Epidermal melanocyte (primary cell): ENCODE data around the gene OSBPL2.

ENCODE experiments used
- DNase-seq: peaks from one replicate; pipeline ENCODE4 v3.0.0; 2011; ENCODE audit warnings: low spot score; ENCODE audit not compliant: insufficient read length

The OSBPL2 gene

DNA sequence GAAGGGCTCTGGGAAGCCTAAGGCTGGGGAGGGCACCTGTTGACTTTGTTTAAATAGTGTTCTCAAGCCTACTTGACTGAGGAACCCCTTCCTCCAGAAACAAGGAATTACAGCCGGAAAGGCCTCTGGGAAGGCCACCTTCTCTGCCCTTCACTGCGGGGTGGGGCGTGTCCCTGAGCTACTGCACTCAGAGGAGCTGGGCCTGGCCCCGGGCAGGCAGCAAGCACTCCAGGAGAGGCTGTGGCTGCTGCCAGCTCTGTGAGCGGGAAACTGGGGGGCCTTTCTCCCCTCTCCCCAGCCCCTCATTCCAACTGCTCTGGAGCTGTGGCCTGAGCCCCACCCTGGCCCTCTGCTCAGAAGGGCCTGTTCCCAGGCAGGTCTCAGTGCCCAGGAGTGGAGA is 4.0 kb upstream of the OSBPL2 start:
- no peak for DNase-seq

DNA sequence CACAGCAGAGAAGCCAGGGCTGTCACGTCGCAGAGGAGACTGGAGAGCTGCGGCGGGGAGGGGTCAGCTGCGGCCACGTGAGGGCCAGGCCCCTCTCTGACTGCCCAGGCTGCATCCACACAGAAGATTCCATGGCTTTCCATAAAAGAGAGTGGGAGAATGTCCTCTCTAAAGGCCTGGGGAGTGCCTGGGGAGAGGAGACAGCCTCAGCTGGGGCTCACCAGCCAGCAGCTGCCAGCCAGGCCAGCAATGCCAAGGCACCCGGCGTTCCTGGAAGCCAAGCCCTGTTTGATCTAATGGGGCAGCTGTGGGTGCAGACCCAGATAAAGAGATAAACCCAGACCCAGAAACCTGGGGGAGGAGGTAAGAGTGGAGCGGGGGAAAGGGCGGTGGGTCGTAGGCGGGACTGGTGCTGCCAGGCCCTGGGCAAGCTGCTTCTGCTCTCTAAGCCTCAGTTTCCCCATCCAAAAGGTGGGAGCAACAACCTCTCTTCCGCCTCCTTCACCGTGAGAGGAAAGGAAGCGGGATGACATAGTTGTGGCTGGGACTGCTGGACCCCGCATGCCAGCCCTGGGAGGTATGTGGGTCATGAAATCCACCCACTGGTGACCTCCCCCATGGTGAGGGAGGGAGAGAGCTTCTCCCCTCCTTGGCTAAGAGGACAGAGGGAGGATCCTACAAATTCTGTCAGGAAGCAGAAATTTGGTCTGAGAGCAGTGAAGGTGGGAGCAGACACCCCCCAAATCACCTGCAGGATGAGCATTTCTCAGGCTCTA is 3.1 kb upstream of the OSBPL2 start:
- DNase-seq, result no peak

DNA sequence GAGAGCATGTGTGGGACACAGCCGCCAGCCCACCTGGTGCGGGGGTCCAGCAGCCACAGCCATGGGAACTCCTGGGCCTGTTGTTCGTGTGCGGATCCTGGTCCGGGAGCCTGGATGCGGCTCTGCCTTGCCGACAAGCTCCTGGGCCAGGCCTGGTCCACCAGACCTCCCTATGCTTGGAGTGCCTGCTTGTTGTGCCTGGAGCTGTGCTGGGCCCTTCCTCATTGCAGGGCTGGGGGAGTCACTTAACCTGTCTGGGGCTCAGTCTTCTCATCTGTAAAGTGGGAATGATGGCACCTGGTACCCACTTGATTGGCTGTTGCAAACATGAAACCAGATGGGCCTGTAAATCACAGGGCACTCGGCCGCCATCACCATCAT is 2.6 kb upstream of the OSBPL2 start:
- DNase-seq, result no peak

DNA sequence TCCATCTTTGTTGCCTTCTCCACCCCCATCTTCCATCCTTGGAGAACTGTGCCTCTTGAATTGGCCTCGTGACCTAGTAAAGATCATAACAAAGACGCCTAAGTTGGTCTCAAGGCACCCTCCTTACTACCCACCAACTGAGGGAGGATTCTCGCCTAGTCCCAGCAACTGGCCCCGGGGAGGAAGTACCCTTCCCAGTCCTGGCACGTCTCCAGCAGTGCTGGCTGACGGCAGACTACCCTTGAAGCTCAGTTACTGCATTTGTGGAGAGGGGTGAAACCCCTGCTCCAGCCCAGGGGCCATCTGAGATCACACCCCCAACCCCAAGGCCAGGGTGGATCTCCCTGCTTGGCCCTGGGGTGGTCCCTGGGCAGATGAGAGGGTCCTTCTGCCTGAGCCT is 2.1 kb upstream of the OSBPL2 start:
- DNase-seq, result no peak

DNA sequence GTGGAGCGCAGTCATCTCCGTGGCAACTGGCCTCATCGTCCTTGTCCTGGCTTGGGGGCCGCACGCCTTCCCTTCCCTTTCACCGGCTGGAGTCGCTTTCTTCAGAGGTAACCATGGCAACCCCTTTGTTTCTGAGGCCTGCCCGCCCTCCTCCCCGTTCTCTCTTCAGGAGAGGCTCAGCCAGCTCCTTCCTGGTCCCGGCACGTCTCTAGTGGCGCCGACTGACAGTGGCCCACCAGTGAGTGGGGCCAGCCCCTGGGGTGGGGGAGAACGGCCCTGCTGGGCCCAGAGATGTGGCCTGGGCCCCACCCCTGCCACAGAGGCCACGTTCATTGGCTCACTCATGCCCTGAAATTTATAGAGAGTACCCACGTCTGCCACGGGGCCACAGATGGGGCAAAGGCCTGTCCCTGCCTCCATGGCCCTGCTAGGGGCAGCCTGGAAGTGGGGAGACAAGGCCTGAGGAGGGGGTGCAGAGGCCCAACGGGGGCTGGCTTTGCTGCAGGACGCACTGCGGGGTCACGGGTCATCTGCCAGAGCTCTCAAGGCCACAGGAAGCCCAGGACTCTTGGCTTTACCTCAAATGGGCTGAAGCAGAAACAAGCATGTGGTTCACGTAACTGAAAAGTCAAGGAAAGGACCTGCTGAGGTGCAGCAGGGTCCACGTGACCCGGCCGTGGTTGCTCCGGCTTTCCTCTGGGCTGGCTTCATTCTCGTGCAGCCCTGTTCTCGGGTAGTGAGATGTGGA is 1.4 kb upstream of the OSBPL2 start:
- no peak for DNase-seq

DNA sequence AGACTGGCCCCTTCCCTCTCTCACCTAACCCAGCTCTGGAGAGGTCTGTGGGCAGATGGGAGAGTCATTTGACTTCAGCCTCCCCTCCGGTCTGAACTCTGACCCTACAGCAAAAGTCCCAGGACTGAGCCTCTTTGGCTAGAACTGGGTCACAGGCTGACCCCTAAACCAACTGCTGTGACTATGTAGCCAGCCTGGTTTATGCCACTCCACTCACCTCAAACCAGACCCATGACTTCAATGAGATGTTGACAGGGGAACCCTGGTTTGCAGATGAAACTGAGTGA is 864 bp upstream of the OSBPL2 start:
- DNase-seq, result no peak

DNA sequence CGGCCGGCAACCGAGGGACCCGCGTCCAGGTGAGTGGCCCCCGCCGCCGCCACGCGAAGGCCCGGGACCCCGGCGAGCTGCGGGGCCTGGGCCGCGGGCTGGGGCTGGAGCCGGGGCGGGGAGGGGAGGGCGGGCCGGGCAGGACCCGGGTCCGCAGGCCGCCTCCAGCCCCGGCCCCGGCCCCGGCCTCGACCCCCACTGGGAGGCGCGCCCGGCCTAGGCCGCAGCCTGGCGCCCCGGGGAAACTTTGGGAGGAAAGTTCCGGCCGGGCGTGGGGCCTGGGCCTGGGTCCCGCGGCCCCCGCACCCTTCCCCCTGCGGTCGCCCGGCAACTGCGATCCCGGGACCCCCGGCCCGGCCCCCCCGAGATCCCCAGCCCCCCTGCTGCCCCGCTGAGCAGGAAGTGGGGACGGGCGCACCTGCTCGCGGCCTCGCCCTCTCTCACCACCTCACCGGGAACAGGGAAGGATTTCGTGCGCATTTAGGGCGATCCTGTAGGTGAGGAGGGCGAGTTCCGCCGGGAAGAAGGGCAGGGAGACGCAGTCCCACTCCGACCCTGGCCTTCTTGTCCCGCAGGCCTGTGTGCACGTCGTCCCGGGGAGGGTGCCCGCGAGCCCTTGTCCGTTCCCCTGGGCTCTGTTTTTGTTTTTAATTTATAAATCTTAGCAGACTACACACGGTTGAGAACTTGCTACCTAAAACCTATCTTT is 402 bp downstream of the OSBPL2 start:
- no peak for DNase-seq

DNA sequence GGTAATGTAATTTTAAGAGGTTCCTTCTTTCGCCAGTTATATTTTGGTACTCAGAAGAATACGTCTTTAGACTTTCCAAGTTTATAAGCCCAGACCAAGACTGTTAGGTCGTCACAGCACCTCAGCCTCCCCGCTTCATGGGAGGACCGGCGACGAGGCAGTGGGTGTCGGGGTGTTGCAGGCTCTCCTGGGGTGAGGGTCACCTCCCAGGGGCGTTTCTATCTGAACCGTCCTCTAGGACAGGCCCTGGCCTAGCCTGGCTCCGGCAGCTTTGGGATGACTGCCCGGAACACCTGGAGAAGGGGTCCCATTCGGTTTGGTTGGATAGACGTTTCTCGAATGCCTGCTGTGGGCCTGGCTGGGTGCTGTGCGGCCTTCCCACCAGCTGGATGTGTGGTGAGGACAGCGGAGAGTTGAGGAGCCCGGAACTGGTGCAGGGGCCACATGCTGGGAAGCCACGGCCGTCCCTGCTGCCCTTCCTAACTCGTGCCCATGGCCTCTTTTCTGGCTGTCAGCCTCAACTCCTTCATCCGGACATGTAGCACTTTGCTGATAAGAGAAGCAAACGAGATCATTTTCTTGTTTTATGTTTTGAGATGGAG is 1.1 kb downstream of the OSBPL2 start:
- DNase-seq, result no peak

DNA sequence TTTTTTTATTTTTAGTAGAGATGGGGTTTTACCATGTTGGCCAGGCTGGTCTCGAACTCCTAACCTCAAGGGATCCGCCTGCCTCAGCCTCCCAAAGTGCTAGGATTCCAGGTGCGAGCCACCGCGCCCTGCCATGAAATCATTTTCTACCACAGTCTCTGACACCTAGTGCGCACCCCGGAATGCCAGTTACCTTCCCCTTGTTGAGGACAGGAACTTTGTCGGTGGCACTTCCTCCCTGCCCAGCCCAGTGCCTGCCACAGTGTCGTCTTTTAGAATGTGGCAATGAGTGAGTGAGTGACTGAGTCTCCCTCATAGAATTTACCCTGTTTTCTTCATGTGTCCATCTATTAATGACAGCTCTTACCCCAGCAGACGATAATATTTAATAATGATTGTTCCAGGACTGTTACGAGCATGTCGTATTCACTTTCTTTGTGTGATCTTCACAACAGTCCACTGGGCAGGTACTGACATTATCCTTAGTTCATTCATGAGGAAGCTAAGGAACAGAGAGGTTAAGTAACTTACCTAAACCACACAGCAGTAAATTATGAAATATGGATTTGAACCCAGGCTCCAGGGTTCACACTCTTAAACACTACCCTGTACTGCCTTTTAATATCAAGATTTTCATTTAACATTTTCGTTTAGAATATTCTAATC is 1.8 kb downstream of the OSBPL2 start:
- DNase-seq, result no peak

DNA sequence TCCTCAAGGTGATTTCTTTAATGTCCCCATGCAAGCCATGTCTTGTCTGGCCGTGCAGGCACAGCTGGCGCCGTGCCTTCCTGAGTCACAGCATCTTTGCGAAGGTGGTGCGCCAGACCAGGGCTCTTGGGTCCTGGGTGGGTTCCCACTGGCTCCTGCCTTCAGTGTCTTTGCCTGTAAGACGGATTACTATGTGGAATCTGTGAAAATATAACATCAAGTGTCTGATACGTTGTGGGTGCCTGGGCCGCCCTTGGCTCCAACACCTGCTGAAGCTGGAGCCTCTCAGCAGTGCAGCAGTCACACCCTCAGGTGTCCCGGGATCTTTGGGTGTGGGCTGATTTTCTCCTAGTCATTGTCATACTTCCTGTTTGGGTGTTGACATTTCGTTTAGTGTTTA is 3.2 kb downstream of the OSBPL2 start:
- no peak for DNase-seq

DNA sequence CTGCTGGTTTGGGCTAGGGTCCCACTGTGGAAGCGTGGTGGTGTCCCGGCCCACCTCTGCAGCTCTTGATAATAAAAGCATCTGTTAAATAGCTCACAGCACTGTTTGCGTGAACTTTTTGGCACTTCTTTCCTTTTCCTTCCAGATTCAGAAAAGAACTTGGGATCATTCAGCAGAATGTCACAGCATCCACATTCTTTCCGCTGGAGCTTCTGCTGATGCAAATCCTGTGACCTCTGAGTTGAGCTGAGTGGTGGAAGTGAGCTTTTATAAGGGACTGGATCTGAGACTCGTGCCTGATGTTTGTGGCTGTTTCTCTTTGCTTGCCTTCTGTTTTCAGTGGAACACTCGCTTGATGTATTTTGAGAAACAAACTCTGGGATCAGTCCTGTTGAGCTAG is 3.9 kb downstream of the OSBPL2 start:
- no peak for DNase-seq

DNA sequence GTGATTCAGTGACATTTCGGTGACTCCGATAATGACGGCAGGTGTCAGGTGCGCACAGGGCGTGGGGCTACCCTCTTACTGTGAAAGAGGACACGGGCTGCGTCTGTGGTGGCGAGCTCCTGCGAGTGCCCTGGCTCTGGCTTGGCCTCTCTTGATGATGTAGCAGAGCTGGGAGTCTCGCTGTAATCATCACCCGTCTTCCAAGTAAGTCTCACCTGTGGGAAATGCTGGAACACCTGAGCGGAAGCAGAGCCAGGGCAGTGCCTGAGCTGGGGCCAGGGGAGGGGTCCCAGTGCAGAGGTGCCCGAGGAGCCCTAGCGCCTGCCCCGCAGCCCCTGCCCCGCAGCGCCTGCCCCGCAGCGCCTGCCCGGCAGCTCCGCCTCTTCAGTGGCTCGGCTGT is 4.8 kb downstream of the OSBPL2 start:
- no peak for DNase-seq

DNA sequence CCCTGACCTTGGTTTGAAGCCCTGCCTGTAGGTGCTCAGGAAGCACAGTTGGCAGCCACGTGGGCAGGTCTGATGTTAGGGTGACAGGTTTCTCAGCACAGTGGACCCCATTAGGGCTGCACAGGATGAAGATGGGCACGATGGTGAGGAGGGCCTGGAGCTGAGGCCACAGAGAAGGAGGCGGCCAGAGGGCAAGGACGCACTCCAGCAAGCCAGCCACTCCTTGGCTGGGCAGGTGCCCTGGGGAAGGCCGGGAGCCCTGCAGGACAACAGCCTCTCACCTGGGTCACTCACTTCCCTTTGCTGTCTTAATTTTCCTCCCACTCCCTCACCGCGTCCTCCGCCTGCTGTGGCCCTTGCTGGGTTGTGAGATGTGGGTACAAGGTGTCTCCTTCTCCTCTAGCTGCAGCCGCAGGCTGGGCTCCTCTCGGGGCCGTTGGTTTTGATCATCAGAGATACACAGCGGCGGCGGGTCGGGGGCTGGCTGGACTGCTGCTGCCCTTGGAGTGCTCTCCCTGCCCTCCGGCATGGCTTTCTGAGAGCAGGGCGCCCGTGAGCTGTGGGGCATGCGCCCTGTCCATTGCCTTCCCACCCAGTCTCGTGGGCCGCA is 5.7 kb downstream of the OSBPL2 start:
- no peak for DNase-seq

DNA sequence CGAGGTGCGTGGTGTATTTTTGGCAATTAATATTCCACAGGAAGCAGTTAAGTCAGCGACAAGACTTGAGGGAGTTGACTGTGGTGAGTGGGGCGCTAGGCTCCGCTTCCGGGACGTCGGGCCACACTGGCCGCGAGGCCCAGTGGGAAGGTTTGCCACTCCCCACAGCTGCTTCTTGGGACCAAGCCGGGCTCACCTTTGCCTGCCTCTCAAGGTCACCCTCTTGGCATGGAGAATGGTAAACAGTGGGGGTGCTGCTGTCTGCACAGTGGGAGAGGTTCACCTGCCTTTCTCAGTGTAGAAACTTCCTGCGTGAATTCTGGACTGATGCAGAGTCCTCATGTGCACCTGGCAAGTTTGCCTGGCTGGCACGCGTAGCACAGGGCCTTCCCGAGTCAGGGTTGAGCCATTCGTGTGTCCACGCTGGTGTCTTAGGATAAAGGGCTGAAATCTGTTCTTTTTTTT is 6.4 kb downstream of the OSBPL2 start:
- DNase-seq, result no peak

DNA sequence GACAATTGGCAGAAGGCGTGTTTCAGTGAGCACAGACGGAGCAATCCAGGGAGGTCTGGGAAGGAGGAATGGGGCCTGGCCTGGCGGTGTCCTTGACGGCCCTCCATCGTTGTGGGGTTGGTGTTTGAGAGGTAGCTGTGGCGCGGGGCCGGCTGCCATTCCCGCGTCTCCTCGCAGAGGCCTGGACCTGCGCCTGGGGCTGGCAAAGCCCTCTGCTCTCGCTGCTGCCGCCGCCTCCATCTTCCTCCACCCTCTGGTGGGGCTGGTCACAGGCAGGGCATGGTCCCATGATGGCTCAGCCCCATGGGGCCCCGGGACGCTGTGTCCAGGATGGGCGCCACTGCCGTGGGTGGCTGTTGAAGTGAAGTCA is 7.6 kb downstream of the OSBPL2 start:
- no peak for DNase-seq

DNA sequence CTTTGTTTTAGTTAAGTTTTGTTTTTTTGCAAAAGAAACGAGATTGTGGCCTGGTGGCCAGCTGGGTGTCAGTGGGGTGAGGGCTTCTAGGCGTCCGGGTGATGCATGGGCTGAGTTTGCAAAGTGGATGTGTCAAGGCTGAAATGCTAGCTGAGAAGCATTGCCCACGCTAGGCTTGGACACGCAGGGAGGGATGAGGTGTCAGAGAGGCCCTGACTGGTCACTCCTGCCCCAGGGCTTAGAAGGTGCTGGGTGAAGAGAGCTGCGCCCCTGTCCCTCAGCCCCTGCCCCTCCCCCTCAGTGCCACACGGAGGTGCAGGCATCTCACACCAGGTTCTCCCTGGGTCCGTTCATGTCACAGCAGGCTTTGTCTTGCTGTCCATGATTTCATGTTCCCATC is 8.1 kb downstream of the OSBPL2 start:
- DNase-seq, result no peak

DNA sequence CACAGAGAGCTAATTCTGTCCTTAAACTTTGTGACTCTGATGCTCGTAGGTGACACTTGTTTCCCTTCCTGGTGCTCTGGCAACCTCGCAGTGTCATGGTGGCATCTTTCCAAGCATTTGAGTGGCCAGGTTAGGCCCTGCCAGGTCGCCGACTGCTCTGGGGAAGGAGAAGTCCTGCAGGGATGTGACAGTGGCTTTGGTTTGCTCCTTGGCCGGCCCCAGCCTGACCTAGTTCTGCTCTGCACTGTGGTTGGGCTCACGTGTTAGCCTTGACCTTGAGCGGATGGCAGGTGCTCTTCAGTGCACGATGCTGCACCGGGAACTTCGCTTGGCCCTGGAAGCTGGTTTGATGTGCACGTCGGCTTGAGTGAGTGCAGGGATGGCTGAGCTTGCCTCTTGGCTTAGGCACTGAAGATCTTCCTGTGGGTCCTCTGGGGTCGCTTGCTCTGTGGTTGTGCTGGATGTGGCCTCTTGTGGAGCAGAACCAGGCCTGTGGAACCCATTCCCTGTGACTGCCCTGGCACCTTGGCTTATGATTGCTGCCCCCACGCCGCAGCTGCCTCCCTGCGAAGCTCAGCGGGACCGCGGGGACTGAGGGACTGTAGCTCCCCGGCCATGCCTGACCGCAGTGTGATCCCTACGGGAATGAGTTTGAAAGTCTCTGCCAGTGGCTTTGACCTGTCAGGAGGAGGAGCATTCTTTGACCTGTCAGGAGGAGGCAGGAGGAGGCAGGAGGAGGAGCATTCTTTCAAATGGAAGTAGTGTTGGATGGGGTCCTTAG is 8.7 kb downstream of the OSBPL2 start:
- no peak for DNase-seq

DNA sequence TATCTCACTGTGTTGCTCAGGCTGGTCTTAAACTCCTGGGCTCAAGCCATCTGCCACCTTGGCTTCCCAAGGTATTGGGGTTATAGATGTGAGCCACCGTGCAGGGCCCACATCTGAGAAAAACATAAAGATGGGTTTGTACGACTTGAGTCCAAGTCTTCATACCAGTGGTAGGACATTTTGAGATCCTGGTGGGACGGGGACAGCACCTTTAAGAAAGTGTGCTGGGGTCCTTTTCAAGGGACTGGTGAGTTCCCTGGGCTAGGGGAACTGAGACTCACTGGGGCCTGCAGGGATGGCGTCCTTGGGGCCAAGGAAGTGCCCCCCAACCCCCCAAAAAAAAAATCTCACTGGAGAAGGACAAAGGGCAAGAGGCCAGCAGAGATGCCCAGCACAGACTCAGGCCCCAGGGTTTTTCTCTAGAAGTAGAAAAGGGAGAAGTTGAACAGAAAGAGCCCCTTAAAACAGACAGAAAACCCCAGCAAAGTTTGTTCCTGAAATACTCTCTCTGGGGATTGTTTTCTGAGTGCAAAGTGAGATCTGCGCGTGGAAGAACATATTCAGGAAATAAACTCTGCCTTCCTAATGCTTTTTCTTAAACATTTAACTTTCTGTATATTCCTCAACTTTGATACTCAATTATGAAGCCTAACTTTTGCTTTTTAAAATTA is 10.7 kb downstream of the OSBPL2 start:
- DNase-seq, result no peak

DNA sequence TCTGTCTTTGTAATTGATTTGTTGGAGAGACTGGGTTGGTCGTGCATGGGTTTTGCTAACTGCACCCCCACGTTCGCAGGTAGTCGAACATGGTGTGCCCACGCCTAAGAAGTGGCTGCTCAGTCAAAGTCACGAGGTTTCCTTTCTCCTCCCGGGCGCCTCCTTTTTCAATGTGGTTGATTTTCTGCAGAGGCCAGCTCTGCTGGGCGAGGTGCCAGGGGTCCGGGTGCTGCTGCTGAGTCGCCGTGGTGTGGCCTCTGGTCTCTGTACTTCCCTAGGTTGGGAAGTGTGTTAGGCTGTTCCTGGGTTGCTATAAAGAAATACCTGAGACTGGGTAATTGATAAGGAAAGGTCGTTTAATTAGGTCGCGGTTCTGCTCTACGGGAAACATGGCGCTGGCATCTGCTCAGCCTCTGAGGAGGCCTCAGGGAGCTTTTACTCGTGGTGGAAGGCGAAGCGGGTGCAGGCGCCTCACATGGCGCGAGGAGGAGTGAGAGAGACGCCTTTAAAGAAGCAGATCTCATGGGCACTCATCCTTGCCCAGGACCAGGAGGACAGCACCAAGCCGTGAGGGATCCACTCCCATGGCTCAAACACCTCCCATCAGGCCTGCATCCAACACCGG is 14.1 kb downstream of the OSBPL2 start:
- DNase-seq, result no peak

DNA sequence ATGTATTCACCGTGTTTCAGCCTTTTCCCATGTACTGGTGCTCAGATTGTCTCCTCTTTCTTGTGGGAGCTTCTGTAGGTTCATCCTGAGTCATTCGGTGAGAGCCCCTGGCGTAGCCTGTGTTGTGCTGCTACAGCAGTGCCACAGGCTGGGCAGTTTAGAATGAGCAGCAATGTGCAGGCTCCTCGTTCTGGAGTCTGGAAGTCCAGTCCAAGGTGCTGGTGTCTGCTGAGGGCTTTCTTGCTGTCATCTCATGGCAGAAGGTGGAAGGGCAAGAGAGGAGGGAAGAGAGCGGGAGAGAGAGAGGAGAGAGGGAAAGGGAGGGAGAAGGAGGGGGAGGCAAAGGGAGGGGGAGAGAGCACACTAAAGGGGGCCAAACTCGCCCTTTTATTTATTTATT is 15.1 kb downstream of the OSBPL2 start:
- DNase-seq, result no peak
